ENCODE measurements around the gene DCD.
"Not testable (repeated sequence)": the region's sequence is repeated elsewhere in the genome, so short reads cannot be mapped to it uniquely, and the experiment has no call there.

The DCD gene

DNA sequence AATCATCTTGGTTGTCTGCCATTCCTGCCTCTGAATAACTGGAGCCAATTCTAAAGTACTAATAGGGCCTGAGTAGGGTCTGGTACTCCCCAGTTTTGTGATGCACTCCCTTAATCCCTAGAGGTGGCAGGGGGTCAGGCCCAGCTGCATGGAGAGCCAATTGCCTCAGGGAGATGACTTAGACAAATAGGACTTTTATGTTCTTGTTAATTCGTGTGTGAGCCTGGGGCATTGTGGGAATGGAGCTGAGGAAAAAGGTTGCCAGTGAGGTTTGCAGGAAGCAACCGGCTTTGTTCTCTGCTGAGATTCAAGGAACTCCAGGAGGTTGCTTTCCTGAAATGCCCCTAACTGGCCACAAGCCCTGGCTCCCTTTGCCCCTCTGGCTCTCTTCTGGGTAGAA lies 6.8 kb upstream of the DCD start:
- DNase-seq = peak in 3 of 56 donors; percentile 2 to 22 (median 6)

- no peak for DNase-seq
These were observed 4.9 kb upstream of the DCD start for GRCh38 chr12:54653025-54653424.

DNA sequence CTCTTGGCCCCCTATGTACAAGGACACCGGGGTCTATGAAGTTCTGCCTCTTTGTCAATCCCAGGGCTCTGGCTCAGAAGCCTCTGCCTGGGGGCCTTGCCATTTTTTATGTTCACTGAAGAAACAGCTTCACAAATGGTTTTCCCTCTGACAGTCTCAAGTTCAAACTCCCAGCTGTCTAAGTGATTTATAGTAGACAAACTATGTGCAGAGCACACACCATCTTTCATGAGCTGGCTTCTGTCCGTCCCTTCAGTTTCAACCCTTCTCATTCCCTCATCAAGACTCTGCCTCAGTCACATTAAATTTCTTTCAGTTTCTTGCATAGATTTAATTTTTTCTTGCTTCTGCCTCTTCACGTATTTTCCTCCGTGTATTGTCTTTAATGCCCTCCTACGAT lies 2.7 kb upstream of the DCD start:
- DNase-seq = no peak

DNA sequence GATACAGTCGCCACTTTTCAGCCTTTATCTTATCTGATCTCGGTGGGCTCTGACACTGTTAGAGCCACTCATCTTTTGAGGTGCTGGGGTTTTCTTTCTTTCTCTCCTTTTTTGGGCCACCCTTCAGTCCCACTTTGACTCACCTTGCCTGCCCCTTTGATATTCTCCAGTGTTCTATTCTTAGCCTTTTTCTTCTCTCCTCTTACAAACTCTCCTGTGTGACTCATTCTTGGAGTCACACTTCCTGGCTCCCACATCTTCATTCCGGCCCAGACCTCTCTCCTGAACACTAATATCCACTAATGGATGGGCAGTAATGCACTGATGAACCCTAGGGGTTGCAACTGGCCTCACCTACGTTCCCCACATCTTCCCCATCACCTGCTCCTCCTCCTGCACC lies 2.2 kb upstream of the DCD start:
- no peak for DNase-seq

- DNase-seq = no peak
These were observed 1.7 kb upstream of the DCD start for GRCh38 chr12:54649825-54650224.

DNA sequence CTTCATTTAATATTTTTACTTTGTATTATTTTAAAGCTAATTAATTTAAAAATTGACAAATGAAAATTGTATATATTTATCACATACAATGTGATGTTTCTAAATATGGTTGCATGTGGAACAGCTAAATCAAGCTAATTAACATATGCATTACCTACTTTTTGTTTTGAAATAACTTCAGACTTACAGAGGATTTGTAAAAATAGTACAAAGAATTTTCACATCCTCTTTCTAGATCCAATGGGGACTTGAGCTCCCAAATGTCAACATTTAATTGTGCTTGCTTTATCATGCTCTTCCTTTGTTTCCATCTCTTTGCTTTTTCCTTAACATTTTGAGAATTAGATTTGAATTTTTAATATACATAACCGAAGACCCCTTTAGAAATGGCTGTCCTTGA lies 6.6 kb downstream of the DCD start:
- DNase-seq = no peak

DNA sequence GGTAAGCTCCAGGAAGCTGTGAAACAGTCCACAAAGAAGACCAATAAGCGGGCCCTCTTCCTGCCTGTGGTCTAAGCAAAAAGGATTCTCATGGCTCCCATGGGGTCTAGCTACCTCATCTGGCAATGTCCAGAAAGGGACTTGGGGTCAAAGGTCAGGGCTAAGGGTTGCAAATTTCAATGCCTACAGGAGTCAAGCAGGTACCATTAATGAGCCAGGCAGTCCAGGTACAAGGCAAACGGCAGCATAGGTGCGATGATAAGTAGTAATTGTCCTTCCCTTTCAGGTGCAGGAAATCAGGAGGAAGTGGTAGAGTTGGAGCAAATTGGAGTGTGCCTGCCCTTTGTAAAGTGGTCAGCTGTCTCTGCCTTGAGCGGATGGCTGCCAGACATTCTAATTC lies 7.1 kb downstream of the DCD start:
- DNase-seq = no peak

DNA sequence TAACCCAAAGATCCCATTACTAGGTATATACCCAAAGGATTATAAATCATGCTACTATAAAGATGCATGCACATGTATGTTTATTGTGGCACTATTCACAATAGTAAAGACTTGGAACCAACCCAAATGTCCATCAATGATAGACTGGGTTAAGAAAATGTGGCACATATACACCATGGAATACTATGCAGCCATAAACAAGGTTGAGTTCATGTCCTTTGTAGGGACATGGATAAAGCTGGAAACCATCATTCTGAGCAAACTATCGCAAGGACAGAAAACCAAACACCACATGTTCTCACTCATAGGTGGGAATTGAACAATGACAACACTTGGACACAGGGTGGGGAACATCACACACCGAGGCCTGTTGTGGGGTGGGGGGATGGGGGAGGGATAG lies 9.1 kb downstream of the DCD start:
- not testable (repeated sequence) for DNase-seq

DNA sequence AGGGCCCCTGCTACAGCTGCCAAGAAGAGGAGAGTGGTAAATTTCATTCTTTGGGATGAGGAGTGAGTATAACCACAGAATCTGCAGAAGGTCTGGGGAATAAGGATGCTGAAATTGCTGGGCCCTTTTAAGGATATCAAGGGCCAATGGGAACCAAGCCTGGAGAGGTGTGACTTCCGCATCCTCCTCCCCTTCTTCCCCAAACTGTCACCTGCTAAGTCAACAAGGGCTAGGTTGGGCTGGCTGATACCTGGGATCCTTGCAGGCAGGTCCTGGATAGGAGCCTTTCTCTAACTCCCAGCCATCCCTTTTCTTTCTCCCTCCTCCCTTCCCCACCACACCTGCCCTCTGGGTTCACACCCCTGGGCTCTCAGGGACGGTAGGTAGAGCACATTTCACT lies 13.4 kb downstream of the DCD start, which contains the start of gene LACRT:
TSS of gene LACRT (minus strand) at position 101 of the 400 bp plus-strand sequence. CDS start at position 47, 54 bp downstream.
- DNase-seq = no peak

GRCh38 chr12:54631988-54632728 lies 16.0 kb downstream of the DCD start:
- no peak for DNase-seq

- no peak for DNase-seq
These were observed 16.6 kb downstream of the DCD start for GRCh38 chr12:54631551-54631950.

GRCh38 chr12:54629925-54630324 lies 18.2 kb downstream of the DCD start:
- DNase-seq = no peak

DNA sequence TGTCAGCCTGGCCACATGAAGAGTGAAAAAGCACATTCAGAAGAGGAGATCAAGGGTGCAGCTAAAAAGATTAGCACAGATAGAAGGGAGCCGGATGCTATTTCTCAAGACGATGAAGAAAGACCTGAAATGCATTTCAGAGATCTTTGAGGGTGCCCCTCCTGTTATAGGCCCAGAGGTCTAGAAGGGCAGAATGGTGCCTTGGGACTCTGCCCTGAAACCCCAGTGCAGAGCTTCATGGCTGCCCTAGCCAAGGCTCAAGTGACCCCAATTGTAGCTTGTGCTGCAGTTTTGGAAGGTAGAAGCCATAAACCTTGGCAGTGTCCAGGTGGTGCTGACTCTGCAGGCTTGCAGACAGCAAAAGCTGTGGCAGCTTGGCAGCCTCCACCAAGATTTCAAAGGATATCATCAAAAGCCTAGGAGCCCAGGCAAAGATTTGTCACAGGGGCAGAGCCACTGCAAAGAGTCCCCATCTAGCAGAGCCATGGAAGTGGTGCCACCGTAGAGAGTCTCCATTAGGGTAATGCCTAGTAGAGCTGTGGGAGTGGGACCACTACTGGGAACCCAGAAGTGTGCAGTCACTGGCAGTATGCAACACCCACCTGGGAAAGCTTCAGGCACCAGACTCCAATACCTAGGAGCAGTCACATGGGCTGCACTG lies 19.8 kb downstream of the DCD start:
- DNase-seq = no peak

DNA sequence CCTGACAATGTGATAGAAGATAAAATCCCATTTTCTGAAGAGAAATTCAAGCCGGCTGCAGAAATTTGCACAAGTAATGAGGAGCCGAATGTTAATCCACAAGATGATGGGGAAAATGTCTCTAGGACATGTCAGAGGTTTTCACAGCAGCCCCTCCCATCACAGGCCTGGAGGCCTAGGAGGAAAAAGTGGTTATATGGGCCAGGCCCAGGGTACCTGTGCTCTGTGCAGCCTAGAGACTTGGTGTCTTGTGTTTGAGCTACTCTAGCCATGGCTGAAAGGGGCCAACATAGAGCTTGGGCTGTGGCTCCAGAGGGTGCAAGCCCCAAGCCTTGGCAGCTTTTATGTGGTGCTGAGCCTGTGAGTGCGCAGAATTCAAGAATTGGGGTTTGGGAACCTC lies 20.9 kb downstream of the DCD start:
- DNase-seq = no peak

DNA sequence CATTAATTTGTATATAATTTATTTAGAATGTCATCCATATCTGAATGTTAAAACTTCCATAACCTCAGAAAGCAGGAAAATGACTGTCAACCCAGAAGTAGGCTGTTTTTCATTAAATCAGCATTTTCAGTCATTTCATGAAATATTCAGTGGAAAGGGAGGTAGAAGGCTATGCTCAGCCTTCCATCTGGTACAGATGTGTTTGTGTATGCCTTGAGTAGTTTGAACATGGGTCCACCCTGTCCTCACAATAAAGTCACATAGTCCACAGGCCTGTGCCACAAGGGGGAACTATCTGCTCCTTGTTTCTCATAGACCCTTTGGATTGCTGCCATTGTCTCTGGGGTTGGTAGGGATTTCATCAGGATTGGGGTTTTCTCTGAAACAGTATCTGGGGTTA lies 22.6 kb downstream of the DCD start:
- DNase-seq = no peak

DNA sequence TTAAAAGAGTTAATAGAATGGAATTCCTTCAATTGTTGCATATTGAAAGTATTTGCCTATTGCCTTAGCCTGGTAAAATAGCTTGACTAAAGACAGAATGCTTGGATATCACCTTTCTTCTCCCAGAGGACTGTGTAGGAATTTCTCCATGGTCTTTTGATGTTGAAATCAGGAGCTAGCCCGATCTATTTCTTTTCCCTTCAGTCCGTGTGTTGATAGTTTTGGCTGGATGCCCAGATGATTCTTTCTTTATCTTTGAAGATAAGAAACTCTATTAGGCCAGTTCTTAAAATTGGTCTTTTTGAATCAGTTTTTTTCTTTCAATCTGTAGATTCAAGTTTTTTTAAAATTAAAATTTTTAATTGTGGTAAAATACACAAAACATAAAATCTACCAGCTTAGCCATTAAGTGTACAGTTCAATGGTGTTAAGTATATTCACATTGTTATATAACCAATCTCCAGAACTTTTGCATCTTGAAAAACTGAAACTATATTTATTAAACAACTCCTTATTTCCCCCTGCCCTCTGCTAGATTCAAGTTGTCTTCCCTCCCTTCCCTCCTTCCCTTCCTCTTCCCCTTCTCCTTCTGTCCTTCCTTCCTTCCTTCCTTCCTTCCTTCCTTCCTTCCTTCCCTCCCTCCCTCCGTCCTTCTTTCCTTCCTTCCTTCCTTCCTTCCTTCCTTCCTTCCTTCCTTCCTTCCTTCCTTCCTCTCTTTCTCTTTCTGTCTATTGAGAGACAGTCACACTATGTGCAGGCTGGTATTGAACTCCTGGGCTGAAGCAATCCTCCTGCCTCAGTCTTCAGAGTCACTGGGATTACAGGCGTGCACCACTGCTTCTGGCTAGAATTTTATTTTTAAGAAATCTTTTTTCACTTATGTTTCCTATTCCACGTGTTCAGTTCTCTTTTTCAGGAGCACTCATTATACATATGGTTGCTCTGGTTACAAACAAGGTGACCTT lies 23.6 kb downstream of the DCD start:
- DNase-seq = no peak

- no peak for DNase-seq
These were observed 25.5 kb downstream of the DCD start for GRCh38 chr12:54622463-54623183.

DNA sequence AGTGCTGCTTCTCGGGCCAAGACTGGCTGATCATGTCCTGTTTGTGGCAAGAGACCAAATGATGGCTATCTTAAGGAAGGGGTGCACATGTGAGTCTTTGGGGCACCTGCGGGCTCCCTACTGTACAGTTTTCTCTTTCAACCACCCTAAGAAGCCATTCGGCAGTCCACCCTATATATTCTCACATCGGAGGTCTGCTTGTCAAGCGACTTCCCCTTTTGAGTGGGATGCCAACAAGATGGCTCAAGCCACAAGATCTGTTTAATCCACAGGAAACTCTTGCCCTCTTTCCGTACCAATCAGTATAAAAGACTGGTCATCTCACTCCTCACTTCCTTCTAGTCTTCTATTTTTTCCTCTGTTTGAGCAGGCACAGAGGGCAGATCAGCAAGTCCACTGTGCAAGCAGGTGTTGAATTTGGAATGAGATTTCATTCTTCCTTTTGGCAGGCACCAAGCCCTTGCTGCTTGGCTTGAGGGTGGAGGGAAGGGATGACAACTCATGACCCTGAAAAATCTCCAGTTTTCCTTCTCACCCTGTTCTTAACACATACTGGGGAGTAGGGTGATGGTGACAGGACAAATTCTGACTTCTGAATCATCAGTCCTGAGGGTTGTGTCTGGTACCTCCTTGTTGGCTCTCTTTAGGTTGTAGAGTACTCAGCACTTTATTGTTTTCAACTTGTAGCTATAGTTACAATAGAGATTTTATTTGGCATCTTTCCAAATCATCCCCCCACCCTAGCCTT lies 31.1 kb downstream of the DCD start:
- no peak for DNase-seq

GRCh38 chr12:54612225-54612750 lies 35.9 kb downstream of the DCD start:
- DNase-seq = no peak

DNA sequence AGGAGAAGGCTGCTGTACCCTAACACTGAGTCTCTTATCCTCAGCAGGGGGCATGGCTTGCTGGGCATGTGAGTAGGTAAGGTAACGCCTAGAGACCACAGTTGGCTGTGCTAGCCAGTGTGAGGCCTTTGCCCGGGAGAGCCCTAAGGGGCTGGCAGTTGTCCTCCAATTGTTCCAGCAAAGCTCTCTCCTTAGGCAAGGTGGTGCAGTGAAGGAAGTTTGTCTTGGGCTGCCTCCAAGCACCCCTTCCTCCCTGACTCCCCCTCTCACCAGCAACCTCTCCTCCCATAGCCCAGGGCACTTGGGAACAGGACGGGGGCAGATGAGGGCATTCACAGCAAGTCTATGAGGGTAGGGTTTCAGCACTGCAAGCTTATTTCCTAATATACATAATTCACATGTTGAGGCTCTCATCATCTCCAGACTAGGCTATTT lies 36.4 kb downstream of the DCD start:
- DNase-seq = no peak
